WTC11 (cell line): ENCODE results near the gene PPFIBP2. TPM values are rescaled to one million over a fixed set of nuclear protein-coding genes. Genes with fewer than 3 reads are reported as not detected.

Experiments
- ATAC-seq: fragments of 200-7000 bp; cut with Tn5 transposase; 2 replicates; pipeline ENCODE4 v1.10.0; 2021; ENCODE audit warnings: mild to moderate bottlenecking, moderate library complexity
- CTCF ChIA-PET: fragments of 300-600 bp; sonication (Branson Sonifier 250); formaldehyde crosslinking; loops from one replicate; lab custom pipeline; 2021; ENCODE audit warnings: antibody characterized with exemption; lab: Charles Lee
- POLR2A ChIA-PET: fragments of 350-600 bp; sonication (Branson Sonifier 250); formaldehyde crosslinking; loops from one replicate; lab custom pipeline; 2021; ENCODE audit warnings: antibody characterized with exemption; lab: Charles Lee
- DNase-seq: peaks from one replicate; pipeline ENCODE4 v3.0.0; 2021; ENCODE audit warnings: low spot score
- H3K27ac Mint-ChIP-seq: 2 replicates; pipeline ENCODE4 v1.8.0; 2021; ENCODE audit warnings: mixed read lengths
- H3K27me3 Mint-ChIP-seq: 2 replicates; pipeline ENCODE4 v1.8.0; 2021; ENCODE audit warnings: low read depth, mild to moderate bottlenecking, moderate library complexity, mixed read lengths
- H3K36me3 Mint-ChIP-seq: 2 replicates; pipeline ENCODE4 v1.8.0; 2021; ENCODE audit warnings: mixed read lengths
- H3K4me1 Mint-ChIP-seq: 2 replicates; pipeline ENCODE4 v1.8.0; 2022; ENCODE audit warnings: mixed read lengths
- H3K4me3 Mint-ChIP-seq: 2 replicates; pipeline ENCODE4 v1.8.0; 2021; ENCODE audit warnings: mild to moderate bottlenecking, moderate library complexity, mixed read lengths
- H3K9me3 Mint-ChIP-seq: 2 replicates; pipeline ENCODE4 v1.8.0; 2021; ENCODE audit warnings: mixed read lengths
- ATF1 ChIP-seq: sonication (generic); formaldehyde crosslinking; IDR thresholded peaks from 2 replicates; pipeline ENCODE4 v1.8.1; 2023; ENCODE audit warnings: mild to moderate bottlenecking, moderate library complexity, missing genetic modification reagents
- ELF4 ChIP-seq: sonication (generic); formaldehyde crosslinking; IDR thresholded peaks from 2 replicates; pipeline ENCODE4 v1.8.1; 2022; ENCODE audit warnings: low read depth, mild to moderate bottlenecking, moderate library complexity, missing genetic modification reagents
- GTF2I ChIP-seq: fragments of 250-450 bp; sonication (Bioruptor Pico); conservative IDR thresholded peaks from 2 replicates; pipeline ENCODE4 v1.4.0; 2021; ENCODE audit warnings: mild to moderate bottlenecking
- IRF2 ChIP-seq: sonication (generic); formaldehyde crosslinking; IDR thresholded peaks from 2 replicates; pipeline ENCODE4 v1.8.0; 2022; ENCODE audit warnings: low read depth, missing genetic modification reagents, borderline replicate concordance
- KAT7 ChIP-seq: sonication (generic); formaldehyde crosslinking; IDR thresholded peaks from 2 replicates; pipeline ENCODE4 v1.8.1; 2023; ENCODE audit warnings: missing genetic modification reagents, mild to moderate bottlenecking, borderline replicate concordance
- MXD4 ChIP-seq: fragments of 250-450 bp; sonication (Bioruptor Pico); IDR thresholded peaks from 2 replicates; pipeline ENCODE4 v1.8.0; 2021; ENCODE audit warnings: mild to moderate bottlenecking, moderate library complexity, borderline replicate concordance
- NFATC4 ChIP-seq: fragments of 250-450 bp; sonication (Bioruptor Pico); IDR thresholded peaks from 2 replicates; pipeline ENCODE4 v1.9.0; 2021; ENCODE audit warnings: mild to moderate bottlenecking
- PRRX2 ChIP-seq: fragments of 250-450 bp; sonication (Bioruptor Pico); IDR thresholded peaks from 2 replicates; pipeline ENCODE4 v1.8.0; 2021; ENCODE audit warnings: mild to moderate bottlenecking
- RORB ChIP-seq: fragments of 250-450 bp; sonication (Bioruptor Pico); IDR thresholded peaks from 2 replicates; pipeline ENCODE4 v1.9.0; 2021; ENCODE audit warnings: mild to moderate bottlenecking
- TCF7 ChIP-seq: sonication (generic); formaldehyde crosslinking; IDR thresholded peaks from 2 replicates; pipeline ENCODE4 v1.8.0; 2022; ENCODE audit warnings: mild to moderate bottlenecking, low read depth, missing genetic modification reagents, moderate library complexity
- TP53 ChIP-seq: sonication (generic); formaldehyde crosslinking; IDR thresholded peaks from 2 replicates; pipeline ENCODE4 v1.8.1; 2023; ENCODE audit warnings: mild to moderate bottlenecking, missing genetic modification reagents
- ZBTB21 ChIP-seq: sonication (generic); formaldehyde crosslinking; IDR thresholded peaks from 2 replicates; pipeline ENCODE4 v1.8.1; 2023; ENCODE audit warnings: mild to moderate bottlenecking, missing genetic modification reagents, borderline replicate concordance
- ZNF416 ChIP-seq: fragments of 250-450 bp; sonication (Bioruptor Pico); IDR thresholded peaks from 2 replicates; pipeline ENCODE4 v1.9.0; 2021; ENCODE audit warnings: mild to moderate bottlenecking, inconsistent platforms
- ZNF423 ChIP-seq: fragments of 250-450 bp; sonication (Bioruptor Pico); IDR thresholded peaks from 2 replicates; pipeline ENCODE4 v2.1.2; 2022; ENCODE audit warnings: mild to moderate bottlenecking, moderate library complexity
- total RNA-seq: library from RNA; stranded (reverse); gene quantifications from 3 replicates; pipeline ENCODE4 v1.2.3, GENCODE V29; 2021
- TF ChIP-seq, protein P1 (sequence below): sonication (generic); formaldehyde crosslinking; IDR thresholded peaks from 2 replicates; pipeline ENCODE4 v1.8.0; 2022; ENCODE audit warnings: mild to moderate bottlenecking, missing genetic modification reagents
- TF ChIP-seq, protein P2 (sequence below): fragments of 250-450 bp; sonication (Bioruptor Pico); IDR thresholded peaks from 2 replicates; pipeline ENCODE4 v1.9.0; 2021; ENCODE audit warnings: mild to moderate bottlenecking
- TF ChIP-seq, protein P3 (sequence below): sonication (generic); formaldehyde crosslinking; conservative IDR thresholded peaks from 2 replicates; pipeline ENCODE4 v1.8.1; 2023; ENCODE audit warnings: mild to moderate bottlenecking, low read depth, missing genetic modification reagents, moderate library complexity
- TF ChIP-seq, protein P4 (sequence below): sonication (generic); formaldehyde crosslinking; IDR thresholded peaks from 2 replicates; pipeline ENCODE4 v1.8.0; 2023; ENCODE audit warnings: missing genetic modification reagents
- TF ChIP-seq, protein P5 (sequence below): fragments of 250-450 bp; sonication (Bioruptor Pico); IDR thresholded peaks from 2 replicates; pipeline ENCODE4 v1.9.0; 2021; ENCODE audit warnings: moderate library complexity, mild to moderate bottlenecking, inconsistent platforms, borderline replicate concordance
- TF ChIP-seq, protein P6 (sequence below): fragments of 250-450 bp; sonication (Bioruptor Pico); IDR thresholded peaks from 2 replicates; pipeline ENCODE4 v1.9.0; 2021; ENCODE audit warnings: mild to moderate bottlenecking
- TF ChIP-seq, protein P7 (sequence below): sonication (generic); formaldehyde crosslinking; IDR thresholded peaks from 2 replicates; pipeline ENCODE4 v1.8.1; 2023; ENCODE audit warnings: mild to moderate bottlenecking, missing genetic modification reagents

The PPFIBP2 gene
- total RNA-seq, 1 experiment from 2014 or later: 21.4 TPM

DNA sequence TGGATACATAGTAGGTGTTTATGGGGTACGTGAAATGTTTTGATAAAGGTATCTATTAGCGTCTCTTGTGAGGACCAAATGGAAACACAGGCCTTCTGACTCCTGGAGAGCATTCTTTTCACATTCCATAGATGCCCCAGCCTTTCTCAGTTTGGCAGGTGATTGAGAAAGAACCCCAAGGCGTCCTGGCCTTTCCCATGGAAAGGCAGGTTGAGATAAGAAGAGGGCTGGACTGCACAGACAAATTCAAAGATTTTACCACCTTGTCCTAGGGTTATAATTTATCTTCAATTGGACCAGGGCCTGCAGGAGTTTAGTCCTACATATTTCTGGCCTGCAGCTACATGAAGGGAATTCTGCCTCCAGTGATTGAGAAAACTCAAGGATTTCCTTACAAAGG is 29.2 kb upstream of the PPFIBP2 start:
- Mint-ChIP-seq H3K4me3 (no peak overlapping the region), H3K9me3 (0 out of 2 replicates have a peak, but pooled peaks cover 4% of the 10 kb centered on the region), H3K36me3 (no peaks in the 10 kb centered on the region), H3K27ac (no peak overlapping the region), H3K4me1 (peaks cover 25% of the 10 kb centered on the region), H3K27me3 (no peaks in the 10 kb centered on the region)
- TF ChIP-seq, protein P1, sequence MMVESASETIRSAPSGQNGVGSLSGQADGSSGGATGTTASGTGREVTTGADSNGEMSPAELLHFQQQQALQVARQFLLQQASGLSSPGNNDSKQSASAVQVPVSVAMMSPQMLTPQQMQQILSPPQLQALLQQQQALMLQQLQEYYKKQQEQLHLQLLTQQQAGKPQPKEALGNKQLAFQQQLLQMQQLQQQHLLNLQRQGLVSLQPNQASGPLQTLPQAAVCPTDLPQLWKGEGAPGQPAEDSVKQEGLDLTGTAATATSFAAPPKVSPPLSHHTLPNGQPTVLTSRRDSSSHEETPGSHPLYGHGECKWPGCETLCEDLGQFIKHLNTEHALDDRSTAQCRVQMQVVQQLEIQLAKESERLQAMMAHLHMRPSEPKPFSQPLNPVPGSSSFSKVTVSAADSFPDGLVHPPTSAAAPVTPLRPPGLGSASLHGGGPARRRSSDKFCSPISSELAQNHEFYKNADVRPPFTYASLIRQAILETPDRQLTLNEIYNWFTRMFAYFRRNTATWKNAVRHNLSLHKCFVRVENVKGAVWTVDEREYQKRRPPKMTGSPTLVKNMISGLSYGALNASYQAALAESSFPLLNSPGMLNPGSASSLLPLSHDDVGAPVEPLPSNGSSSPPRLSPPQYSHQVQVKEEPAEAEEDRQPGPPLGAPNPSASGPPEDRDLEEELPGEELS (CRISPR knock-in tag): no peak
- TF ChIP-seq, protein P2, sequence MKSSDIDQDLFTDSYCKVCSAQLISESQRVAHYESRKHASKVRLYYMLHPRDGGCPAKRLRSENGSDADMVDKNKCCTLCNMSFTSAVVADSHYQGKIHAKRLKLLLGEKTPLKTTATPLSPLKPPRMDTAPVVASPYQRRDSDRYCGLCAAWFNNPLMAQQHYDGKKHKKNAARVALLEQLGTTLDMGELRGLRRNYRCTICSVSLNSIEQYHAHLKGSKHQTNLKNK (CRISPR knock-in tag): no peak
- TF ChIP-seq ATF1 (CRISPR knock-in tag) (no peak), KAT7 (CRISPR knock-in tag) (no peak), ZNF423 (CRISPR knock-in tag) (no peak), TCF7 (no peak)
- TF ChIP-seq, protein P3, sequence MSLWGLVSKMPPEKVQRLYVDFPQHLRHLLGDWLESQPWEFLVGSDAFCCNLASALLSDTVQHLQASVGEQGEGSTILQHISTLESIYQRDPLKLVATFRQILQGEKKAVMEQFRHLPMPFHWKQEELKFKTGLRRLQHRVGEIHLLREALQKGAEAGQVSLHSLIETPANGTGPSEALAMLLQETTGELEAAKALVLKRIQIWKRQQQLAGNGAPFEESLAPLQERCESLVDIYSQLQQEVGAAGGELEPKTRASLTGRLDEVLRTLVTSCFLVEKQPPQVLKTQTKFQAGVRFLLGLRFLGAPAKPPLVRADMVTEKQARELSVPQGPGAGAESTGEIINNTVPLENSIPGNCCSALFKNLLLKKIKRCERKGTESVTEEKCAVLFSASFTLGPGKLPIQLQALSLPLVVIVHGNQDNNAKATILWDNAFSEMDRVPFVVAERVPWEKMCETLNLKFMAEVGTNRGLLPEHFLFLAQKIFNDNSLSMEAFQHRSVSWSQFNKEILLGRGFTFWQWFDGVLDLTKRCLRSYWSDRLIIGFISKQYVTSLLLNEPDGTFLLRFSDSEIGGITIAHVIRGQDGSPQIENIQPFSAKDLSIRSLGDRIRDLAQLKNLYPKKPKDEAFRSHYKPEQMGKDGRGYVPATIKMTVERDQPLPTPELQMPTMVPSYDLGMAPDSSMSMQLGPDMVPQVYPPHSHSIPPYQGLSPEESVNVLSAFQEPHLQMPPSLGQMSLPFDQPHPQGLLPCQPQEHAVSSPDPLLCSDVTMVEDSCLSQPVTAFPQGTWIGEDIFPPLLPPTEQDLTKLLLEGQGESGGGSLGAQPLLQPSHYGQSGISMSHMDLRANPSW (CRISPR knock-in tag): no peak
- TF ChIP-seq, protein P4, sequence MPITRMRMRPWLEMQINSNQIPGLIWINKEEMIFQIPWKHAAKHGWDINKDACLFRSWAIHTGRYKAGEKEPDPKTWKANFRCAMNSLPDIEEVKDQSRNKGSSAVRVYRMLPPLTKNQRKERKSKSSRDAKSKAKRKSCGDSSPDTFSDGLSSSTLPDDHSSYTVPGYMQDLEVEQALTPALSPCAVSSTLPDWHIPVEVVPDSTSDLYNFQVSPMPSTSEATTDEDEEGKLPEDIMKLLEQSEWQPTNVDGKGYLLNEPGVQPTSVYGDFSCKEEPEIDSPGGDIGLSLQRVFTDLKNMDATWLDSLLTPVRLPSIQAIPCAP: no peak
- ATAC-seq: peak; percentile 74
- DNase-seq: no peak
- ChIA-PET POLR2A (no interaction called here), CTCF (no interaction called here)

DNA sequence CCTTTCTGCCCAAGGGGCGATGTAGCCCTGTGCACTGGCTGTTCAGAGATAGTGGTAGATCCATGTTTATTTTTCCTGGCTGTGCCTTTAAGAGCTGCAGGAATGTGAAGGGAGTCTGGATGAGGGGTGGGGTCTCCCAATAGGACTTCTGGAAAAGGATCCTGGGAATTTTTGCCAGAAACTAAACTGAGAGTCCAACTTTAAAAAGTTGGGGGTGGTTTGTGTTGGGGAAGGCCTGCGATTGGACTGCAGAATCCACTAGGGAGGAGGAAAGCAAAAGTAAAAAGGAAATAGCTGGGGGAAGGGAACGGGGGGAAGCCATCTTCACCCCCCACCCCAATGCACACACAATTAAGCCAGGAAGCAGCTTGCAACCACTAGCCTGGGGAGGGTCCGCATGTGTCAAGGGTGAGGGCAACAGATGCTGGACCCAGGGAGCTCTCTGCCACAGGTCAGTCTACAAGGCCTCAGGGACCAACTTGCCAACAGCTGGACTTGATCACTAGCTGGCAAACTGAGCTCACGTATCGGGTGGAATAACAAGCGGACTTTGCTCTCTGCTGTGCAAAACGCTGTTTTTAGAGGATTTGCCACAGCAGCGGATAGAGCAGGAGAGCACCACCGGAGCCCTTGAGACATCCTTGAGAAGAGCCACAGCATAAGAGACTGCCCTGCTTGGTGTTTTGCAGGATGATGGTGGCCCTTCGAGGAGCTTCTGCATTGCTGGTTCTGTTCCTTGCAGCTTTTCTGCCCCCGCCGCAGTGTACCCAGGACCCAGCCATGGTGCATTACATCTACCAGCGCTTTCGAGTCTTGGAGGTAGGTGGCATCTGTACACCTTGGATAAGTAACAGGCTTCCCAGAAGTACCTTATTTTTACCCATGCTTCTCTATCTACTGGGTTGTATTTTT is 28.4 kb upstream of the PPFIBP2 start, which contains the start of gene OLFML1:
TSS of gene OLFML1 (plus strand) at position 321 of the 912 bp plus-strand sequence. CDS start at position 691, 370 bp downstream.
- 0 out of 2 replicates have a peak, but pooled peaks cover 4% of the 10 kb centered on the region for H3K9me3 Mint-ChIP-seq
- DNase-seq: no peak
- POLR2A ChIA-PET: no interaction called here
- ATAC-seq: no peak; the same call in 1 of the 2 replicates
- H3K36me3 Mint-ChIP-seq: no peaks in the 10 kb centered on the region
- H3K4me3 Mint-ChIP-seq: no peak within 1 kb of the TSS
- no peak within 1 kb of the TSS; the same call in 1 of the 2 replicates for H3K27ac Mint-ChIP-seq
- TF ChIP-seq, protein P5, sequence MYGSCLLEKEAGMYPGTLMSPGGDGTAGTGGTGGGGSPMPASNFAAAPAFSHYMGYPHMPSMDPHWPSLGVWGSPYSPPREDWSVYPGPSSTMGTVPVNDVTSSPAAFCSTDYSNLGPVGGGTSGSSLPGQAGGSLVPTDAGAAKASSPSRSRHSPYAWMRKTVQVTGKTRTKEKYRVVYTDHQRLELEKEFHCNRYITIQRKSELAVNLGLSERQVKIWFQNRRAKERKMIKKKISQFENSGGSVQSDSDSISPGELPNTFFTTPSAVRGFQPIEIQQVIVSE (CRISPR knock-in tag): no peak
- TF ChIP-seq IRF2: no peak
- no peak for TF ChIP-seq PRRX2 (CRISPR knock-in tag)
- TF ChIP-seq TP53: no peak
- TF ChIP-seq ZBTB21 (CRISPR knock-in tag): no peak
- TF ChIP-seq ZNF423 (CRISPR knock-in tag): no peak
- TF ChIP-seq ELF4: no peak
- TF ChIP-seq, protein P6, sequence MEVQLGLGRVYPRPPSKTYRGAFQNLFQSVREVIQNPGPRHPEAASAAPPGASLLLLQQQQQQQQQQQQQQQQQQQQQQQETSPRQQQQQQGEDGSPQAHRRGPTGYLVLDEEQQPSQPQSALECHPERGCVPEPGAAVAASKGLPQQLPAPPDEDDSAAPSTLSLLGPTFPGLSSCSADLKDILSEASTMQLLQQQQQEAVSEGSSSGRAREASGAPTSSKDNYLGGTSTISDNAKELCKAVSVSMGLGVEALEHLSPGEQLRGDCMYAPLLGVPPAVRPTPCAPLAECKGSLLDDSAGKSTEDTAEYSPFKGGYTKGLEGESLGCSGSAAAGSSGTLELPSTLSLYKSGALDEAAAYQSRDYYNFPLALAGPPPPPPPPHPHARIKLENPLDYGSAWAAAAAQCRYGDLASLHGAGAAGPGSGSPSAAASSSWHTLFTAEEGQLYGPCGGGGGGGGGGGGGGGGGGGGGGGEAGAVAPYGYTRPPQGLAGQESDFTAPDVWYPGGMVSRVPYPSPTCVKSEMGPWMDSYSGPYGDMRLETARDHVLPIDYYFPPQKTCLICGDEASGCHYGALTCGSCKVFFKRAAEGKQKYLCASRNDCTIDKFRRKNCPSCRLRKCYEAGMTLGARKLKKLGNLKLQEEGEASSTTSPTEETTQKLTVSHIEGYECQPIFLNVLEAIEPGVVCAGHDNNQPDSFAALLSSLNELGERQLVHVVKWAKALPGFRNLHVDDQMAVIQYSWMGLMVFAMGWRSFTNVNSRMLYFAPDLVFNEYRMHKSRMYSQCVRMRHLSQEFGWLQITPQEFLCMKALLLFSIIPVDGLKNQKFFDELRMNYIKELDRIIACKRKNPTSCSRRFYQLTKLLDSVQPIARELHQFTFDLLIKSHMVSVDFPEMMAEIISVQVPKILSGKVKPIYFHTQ (CRISPR knock-in tag): no peak
- TF ChIP-seq NFATC4 (CRISPR knock-in tag): no peak
- TF ChIP-seq, protein P7, sequence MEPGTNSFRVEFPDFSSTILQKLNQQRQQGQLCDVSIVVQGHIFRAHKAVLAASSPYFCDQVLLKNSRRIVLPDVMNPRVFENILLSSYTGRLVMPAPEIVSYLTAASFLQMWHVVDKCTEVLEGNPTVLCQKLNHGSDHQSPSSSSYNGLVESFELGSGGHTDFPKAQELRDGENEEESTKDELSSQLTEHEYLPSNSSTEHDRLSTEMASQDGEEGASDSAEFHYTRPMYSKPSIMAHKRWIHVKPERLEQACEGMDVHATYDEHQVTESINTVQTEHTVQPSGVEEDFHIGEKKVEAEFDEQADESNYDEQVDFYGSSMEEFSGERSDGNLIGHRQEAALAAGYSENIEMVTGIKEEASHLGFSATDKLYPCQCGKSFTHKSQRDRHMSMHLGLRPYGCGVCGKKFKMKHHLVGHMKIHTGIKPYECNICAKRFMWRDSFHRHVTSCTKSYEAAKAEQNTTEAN (CRISPR knock-in tag): no peak
- no peak for TF ChIP-seq MXD4 (CRISPR knock-in tag)
- TF ChIP-seq RORB (CRISPR knock-in tag): no peak
- no peak for TF ChIP-seq GTF2I (CRISPR knock-in tag)
- TF ChIP-seq ZNF416 (CRISPR knock-in tag): no peak
- CTCF ChIA-PET: interaction anchor here (0.7 to 1.3 kb wide), 3 partner anchors 28 to 172 kb away, joined by 3 to 6 read pairs (median 5); partner anchors contain the start of gene PPFIBP2
- H3K27me3 Mint-ChIP-seq: no peaks in the 10 kb centered on the region
- H3K4me1 Mint-ChIP-seq: peaks cover 26% of the 10 kb centered on the region
